K562 (cell line): ENCODE data around the gene CPSF4L. TPM values are rescaled to one million over a fixed set of nuclear protein-coding genes. Genes with fewer than 3 reads are reported as not detected.

Source experiments
- ATAC-seq: fragments of 200-7000 bp; cut with Tn5 transposase; 3 replicates; pipeline ENCODE4 v1.9.1; 2020; ENCODE audit warnings: moderate library complexity
- BruUV-seq: library from RNA; stranded (reverse); fragments of 400-500 nt; replicated peaks from 2 replicates; lab custom pipeline; 2021; lab: Mats Ljungman, UMichigan
- CTCF ChIA-PET: fragments of 300-600 bp; formaldehyde crosslinking; extraction: SDS; loops from one replicate; lab custom pipeline; 2021; ENCODE audit warnings: low intra/inter-chr PET ratio; lab: Yijun Ruan, JAX
- POLR2A ChIA-PET: fragments of 300-600, 350-650 bp; sonication (Branson Sonifier 250); formaldehyde crosslinking; extraction: SDS; loops from one replicate; lab custom pipeline; 2021; ENCODE audit warnings: antibody characterized with exemption, inconsistent platforms; lab: Yijun Ruan, JAX
- DNase-seq, 4 experiments: peaks; one replicate each; pipeline versions ENCODE4 v3.0.0 to v3.0.0-alpha.2; 2011 to 2018; ENCODE audit warnings: low spot score in 3 of 4, mixed read lengths in 3 of 4; ENCODE audit errors: extremely low read depth in 1 of 4
- FAIRE-seq: peaks from 2 replicates; lab custom pipeline; 2011; peaks lifted over from hg19 to GRCh38; lab: Jason Lieb, UNC
- H2AFZ ChIP-seq: 2 replicates; pipeline ENCODE4 v1.6.0; 2011; ENCODE audit warnings: low read depth, low read length, control low read depth, inconsistent platforms
- H3K27ac ChIP-seq: fragments of 200-600 bp; 3 replicates; pipeline ENCODE4 v1.8.0; 2011; ENCODE audit warnings: low read depth, mild to moderate bottlenecking, control low read depth, inconsistent platforms, low read length, moderate library complexity, mixed read lengths; ENCODE audit errors: extremely low read depth
- H3K27me3 ChIP-seq, 2 experiments: fragments of 300-600 bp in 1 of 2; 2 replicates in 1 of 2; 3 replicates in 1 of 2; pipeline versions ENCODE4 v1.6.0 to v1.8.0; 2011; ENCODE audit warnings: inconsistent platforms in 2 of 2, low read length in 2 of 2, mild to moderate bottlenecking in 1 of 2, mixed read lengths in 1 of 2, moderate library complexity in 1 of 2; ENCODE audit not compliant: control insufficient read depth in 2 of 2, insufficient read depth in 2 of 2
- H3K36me3 ChIP-seq: fragments of 300-600 bp; 3 replicates; pipeline ENCODE4 v1.8.0; 2011; ENCODE audit warnings: mild to moderate bottlenecking, low read length, inconsistent platforms; ENCODE audit not compliant: control insufficient read depth, insufficient read depth
- H3K4me1 ChIP-seq, 2 experiments: fragments of 200-600 bp in 1 of 2; replicated peaks in 1 of 2; 2 replicates in 1 of 2; 3 replicates in 1 of 2; pipeline versions ENCODE4 v1.5.1 to v1.8.0; 2011; ENCODE audit warnings: inconsistent platforms in 2 of 2, low read length in 2 of 2, mild to moderate bottlenecking in 1 of 2, mixed read lengths in 1 of 2, moderate library complexity in 1 of 2; ENCODE audit not compliant: control insufficient read depth in 2 of 2, insufficient read depth in 2 of 2
- H3K4me2 ChIP-seq: 2 replicates; pipeline ENCODE4 v1.6.1; 2011; ENCODE audit warnings: low read length, control low read depth, inconsistent platforms, mixed read lengths; ENCODE audit not compliant: insufficient read depth
- H3K4me3 ChIP-seq: fragments of 200-600 bp; sonication (generic), shearing (Covaris generic); 2 replicates; pipeline ENCODE4 v1.5.1; 2016; ENCODE audit warnings: control low read depth, inconsistent platforms
- H3K79me2 ChIP-seq: fragments of 200-600 bp; 3 replicates; pipeline ENCODE4 v1.8.0; 2011; ENCODE audit warnings: low read length, inconsistent platforms; ENCODE audit not compliant: control insufficient read depth, insufficient read depth
- H3K9ac ChIP-seq, 2 experiments: 2 replicates each; pipeline versions ENCODE4 v1.6.0 to v1.6.1; 2011; ENCODE audit warnings: low read depth in 2 of 2, low read length in 2 of 2, control low read depth in 1 of 2, inconsistent platforms in 1 of 2, mild to moderate bottlenecking in 1 of 2, mixed read lengths in 1 of 2; ENCODE audit not compliant: insufficient read depth in 1 of 2
- H3K9me1 ChIP-seq: one replicate; pipeline ENCODE4 v1.6.0; 2011; ENCODE audit warnings: inconsistent platforms, mild to moderate bottlenecking, low read length, moderate library complexity; ENCODE audit not compliant: control insufficient read depth, insufficient read depth
- H3K9me3 ChIP-seq: replicated peaks from 2 replicates; pipeline ENCODE4 v1.5.1; 2011; ENCODE audit warnings: low read depth, low read length, inconsistent platforms; ENCODE audit not compliant: control insufficient read depth, insufficient read depth
- H4K20me1 ChIP-seq: replicated peaks from 2 replicates; pipeline ENCODE4 v1.6.1; 2011; ENCODE audit warnings: low read length, inconsistent platforms, mixed read lengths; ENCODE audit not compliant: control insufficient read depth, insufficient read depth
- FOXP1 ChIP-seq: sonication (generic); formaldehyde crosslinking; IDR thresholded peaks from 2 replicates; pipeline ENCODE4 v1.8.0; 2022; ENCODE audit warnings: mild to moderate bottlenecking, missing genetic modification reagents
- HDAC6 ChIP-seq: IDR thresholded peaks from 2 replicates; pipeline ENCODE4 v1.6.1; 2012; ENCODE audit warnings: low read depth, mild to moderate bottlenecking, control low read depth, inconsistent platforms, low read length, moderate library complexity
- RREB1 ChIP-seq: fragments of 250-450 bp; sonication (Bioruptor Pico); IDR thresholded peaks from 2 replicates; pipeline ENCODE4 v1.4.0; 2020
- SIN3B ChIP-seq: fragments of 450-650 bp; IDR thresholded peaks from 2 replicates; pipeline ENCODE4 v1.6.1; 2017; ENCODE audit warnings: low read depth, mild to moderate bottlenecking, moderate library complexity
- TFAM ChIP-seq: fragments of 250-450 bp; sonication (Bioruptor Pico); conservative IDR thresholded peaks from 2 replicates; pipeline ENCODE4 v1.5.0; 2021; ENCODE audit warnings: mild to moderate bottlenecking, moderate library complexity
- WGBS: fragments of 100-300 bp; shearing (Covaris generic); methylation state at CpG from one replicate; pipeline ENCODE4 v1.1.6; 2016; ENCODE audit warnings: low coverage, mixed read lengths; ENCODE audit not compliant: insufficient coverage; ENCODE audit errors: missing lambda C conversion rate; 5-methylcytosine and 5-hydroxymethylcytosine counted together
- in situ Hi-C: fragments of 300-500 bp; cut with MboI; formaldehyde crosslinking; loops from 4 replicates; pipeline ENCODE4 v1.15.0; 2018; ENCODE audit warnings: inconsistent platforms, mixed read lengths
- intact Hi-C: fragments of 100-400 bp; cut with micrococcal nuclease; formaldehyde crosslinking; loops from 2 replicates; pipeline ENCODE4 v1.14.2; 2022
- polyA plus RNA-seq, 8 experiments: library from polyadenylated mRNA; depleted of rRNA in 4 of 8; stranded (reverse) in 5 of 8; unstranded in 3 of 8; fragments of >200 nt; fragmentation: Nextera tagmentation in 2 of 8; fragmentation: Illumina TruSeq in 1 of 8; extraction: Ambion mirVana in 2 of 8; extraction: Trizol in 1 of 8; gene quantifications; 2 replicates each; pipeline versions ENCODE4 v1.2.1 to v1.2.3, GENCODE V29; 2011 to 2014; ENCODE audit warnings: inconsistent platforms in 1 of 8, missing spikeins in 1 of 8
- total RNA-seq, 7 experiments: library from RNA; depleted of rRNA in 6 of 7; stranded (reverse); fragments of >200 nt in 6 of 7; fragmentation: Illumina TruSeq in 2 of 7; extraction: Trizol in 2 of 7; gene quantifications; 2 replicates each; pipeline versions ENCODE4 v1.2.1 to v1.2.3, GENCODE V29; 2011 to 2021; ENCODE audit warnings: low replicate concordance in 1 of 7
- TF ChIP-seq, protein P1 (sequence below): sonication (generic); IDR thresholded peaks from 2 replicates; pipeline ENCODE4 v1.6.1; 2016

The CPSF4L gene
- total and polyA plus RNA-seq, 9 of the 15 experiments (the other 6 are each of a cell fraction or from before 2014, with no cell fraction given): not detected

GRCh38 chr17:73285916-73286862 is 24.5 kb upstream of the CPSF4L start:
- no peak overlapping the region for H3K4me2 ChIP-seq
- no peak overlapping the region for H3K27ac ChIP-seq
- ChIA-PET POLR2A (interaction anchor here (0.5 kb wide), 1 partner anchor 269 kb away, joined by 3 read pairs; no protein-coding TSS in a partner anchor), CTCF (no interaction called here)
- no peaks in the 10 kb centered on the region for H3K9me3 ChIP-seq
- H3K9ac ChIP-seq: no peak overlapping the region
- peaks cover 22% of the 10 kb centered on the region; the same call in 2 of the 3 replicates for H3K36me3 ChIP-seq
- FAIRE-seq: no peak
- no peaks in the 10 kb centered on the region for H3K27me3 ChIP-seq
- 93% methylated on average over 18 of the region's 52 CpGs for WGBS
- no peak for ATAC-seq
- intact Hi-C loops (no loop called here), in situ Hi-C loops (no loop called here)
- H3K4me3 ChIP-seq: no peak overlapping the region
- no peak for DNase-seq
- peaks cover 10% of the 10 kb centered on the region for H3K9me1 ChIP-seq
- H3K79me2 ChIP-seq: peaks cover 21% of the 10 kb centered on the region; the same call in 2 of the 3 replicates
- H4K20me1 ChIP-seq: peaks cover 38% of the 10 kb centered on the region
- no TSS peak for BruUV-seq
- peaks cover 27 to 50% of the 10 kb centered on the region in 2 experiments for H3K4me1 ChIP-seq
- H2AFZ ChIP-seq: no peak overlapping the region
- TF ChIP-seq, protein P1, sequence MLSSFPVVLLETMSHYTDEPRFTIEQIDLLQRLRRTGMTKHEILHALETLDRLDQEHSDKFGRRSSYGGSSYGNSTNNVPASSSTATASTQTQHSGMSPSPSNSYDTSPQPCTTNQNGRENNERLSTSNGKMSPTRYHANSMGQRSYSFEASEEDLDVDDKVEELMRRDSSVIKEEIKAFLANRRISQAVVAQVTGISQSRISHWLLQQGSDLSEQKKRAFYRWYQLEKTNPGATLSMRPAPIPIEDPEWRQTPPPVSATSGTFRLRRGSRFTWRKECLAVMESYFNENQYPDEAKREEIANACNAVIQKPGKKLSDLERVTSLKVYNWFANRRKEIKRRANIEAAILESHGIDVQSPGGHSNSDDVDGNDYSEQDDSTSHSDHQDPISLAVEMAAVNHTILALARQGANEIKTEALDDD: no peak
- TF ChIP-seq FOXP1 (CRISPR knock-in tag): no peak
- no peak for TF ChIP-seq HDAC6
- no peak for TF ChIP-seq SIN3B
- no peak for TF ChIP-seq TFAM
- TF ChIP-seq RREB1: no peak
